AG09309 (cell line): Measurements from ENCODE around the gene DNAH2.

Source experiments
- DNase-seq: peaks from one replicate; pipeline ENCODE4 v3.0.0-alpha.2; 2010; ENCODE audit warnings: low read depth
- H3K4me3 ChIP-seq: 2 replicates; pipeline ENCODE4 v1.5.1; 2011; ENCODE audit warnings: mild to moderate bottlenecking, low read depth, low read length, moderate library complexity; ENCODE audit not compliant: control insufficient read depth
- TF ChIP-seq, protein P1 (sequence below): IDR thresholded peaks from 2 replicates; pipeline ENCODE4 v1.5.1; 2011; ENCODE audit warnings: mild to moderate bottlenecking, low read depth, low read length, inconsistent platforms; ENCODE audit not compliant: insufficient read depth, control insufficient read depth; ENCODE audit errors: missing control alignments

DNAH2 gene

GRCh38 chr17:7882629-7883028, 165.1 kb downstream of the DNAH2 start:
- TF ChIP-seq, protein P1, sequence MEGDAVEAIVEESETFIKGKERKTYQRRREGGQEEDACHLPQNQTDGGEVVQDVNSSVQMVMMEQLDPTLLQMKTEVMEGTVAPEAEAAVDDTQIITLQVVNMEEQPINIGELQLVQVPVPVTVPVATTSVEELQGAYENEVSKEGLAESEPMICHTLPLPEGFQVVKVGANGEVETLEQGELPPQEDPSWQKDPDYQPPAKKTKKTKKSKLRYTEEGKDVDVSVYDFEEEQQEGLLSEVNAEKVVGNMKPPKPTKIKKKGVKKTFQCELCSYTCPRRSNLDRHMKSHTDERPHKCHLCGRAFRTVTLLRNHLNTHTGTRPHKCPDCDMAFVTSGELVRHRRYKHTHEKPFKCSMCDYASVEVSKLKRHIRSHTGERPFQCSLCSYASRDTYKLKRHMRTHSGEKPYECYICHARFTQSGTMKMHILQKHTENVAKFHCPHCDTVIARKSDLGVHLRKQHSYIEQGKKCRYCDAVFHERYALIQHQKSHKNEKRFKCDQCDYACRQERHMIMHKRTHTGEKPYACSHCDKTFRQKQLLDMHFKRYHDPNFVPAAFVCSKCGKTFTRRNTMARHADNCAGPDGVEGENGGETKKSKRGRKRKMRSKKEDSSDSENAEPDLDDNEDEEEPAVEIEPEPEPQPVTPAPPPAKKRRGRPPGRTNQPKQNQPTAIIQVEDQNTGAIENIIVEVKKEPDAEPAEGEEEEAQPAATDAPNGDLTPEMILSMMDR: no peak
- H3K4me3 ChIP-seq: no peak overlapping the region
- no peak for DNase-seq
